GM18520 (cell line): ENCODE measurements around the gene C1QTNF1.
"Not testable (repeated sequence)": the region's sequence is repeated elsewhere in the genome, so short reads cannot be mapped to it uniquely, and the experiment has no call there.

Source experiments
- ATAC-seq: cut with Tn5 transposase; IDR thresholded peaks from one replicate; pipeline ENCODE4 v1.9.1; 2021; ENCODE audit not compliant: unreplicated experiment

Gene C1QTNF1

DNA sequence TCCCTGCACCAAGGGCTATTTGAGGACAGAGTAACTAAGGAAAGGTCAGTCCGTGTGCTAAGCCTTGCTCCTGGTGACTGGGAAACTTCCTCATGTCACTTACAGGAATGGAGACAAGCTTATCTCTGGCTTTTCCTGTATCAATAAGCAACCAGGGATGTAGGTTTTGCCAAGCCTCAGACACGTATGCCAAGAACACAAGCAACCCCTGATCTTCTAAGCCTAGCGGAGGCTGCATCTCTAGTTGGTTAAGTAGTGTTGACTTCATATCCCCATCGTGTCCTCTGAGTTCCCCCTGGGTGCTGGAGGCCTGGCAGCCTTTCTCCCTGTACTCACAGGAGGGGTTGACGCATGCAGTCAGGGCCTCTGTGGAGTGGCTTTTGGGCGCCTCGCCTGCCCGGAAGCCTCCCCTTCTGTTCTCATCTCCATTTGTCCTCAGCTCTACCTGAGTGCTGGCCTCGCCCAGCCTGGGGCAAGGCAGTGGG is 1.4 kb upstream of the C1QTNF1 start:
- no peak for ATAC-seq

DNA sequence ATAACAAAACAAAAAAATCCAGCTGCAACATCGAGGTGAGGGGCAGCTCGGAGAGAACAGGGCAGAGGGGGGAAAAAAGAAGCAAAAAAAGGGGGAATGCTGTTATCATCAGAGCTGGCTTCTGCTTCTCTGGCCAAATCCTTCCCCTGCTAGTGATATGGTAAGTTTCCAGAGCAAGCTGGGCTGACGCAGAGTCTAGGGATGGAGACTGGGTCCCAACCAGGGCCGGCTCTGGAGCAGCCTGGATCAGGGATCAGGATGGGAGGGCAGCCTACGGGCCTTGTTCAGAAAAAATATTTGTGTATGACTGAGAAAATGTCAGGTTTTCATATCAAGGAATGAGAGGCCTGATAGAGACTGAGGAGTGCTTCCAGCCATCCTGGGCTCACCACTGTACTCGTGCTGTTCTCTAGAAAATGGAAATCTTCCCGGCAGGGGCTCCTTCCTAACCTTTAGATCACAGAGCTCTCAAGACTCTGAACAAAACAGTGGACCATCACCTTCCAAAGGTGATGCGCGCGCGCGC is 726 bp upstream of the C1QTNF1 start:
- ATAC-seq, result no peak

DNA sequence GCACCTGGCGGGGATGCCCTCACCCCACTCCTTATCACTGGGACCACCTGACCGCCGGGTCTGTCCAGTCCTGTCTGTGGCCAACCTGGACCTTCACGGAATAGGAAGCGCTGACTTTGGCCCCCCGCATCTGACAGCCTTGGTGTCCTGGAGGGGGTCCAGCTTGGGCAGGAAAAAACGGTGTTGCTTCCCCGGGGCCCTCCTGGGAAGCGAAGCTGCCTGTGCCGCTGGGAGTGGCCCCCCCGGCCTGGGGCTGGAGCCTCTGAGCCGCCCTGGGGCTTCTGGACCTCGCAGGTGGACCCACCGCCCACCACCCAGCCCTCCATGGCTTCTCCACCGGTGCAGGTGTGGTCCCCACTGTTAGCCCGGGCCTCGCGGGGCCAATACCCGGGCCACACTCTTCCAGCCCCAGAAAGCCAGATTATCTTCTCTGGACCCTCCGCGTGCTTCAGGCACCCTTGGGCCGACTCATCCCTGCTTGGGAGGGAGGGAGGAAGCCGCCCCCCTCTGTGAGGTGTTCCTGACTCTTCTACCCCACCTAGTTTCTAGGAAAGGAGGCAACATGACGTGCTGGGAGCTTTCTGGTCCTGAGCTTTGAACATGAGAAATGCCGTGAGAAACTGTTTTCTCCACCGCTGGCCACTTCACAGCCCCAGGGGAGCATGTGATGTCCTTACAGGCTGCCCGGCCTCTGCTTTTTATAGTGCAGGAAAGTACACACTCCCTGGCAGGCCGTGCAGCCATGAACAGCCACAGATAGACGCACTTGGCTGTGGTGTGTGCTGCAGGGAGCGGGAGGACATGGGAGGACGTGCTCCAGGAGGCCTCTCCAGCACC is 1.1 kb downstream of the C1QTNF1 start:
- ATAC-seq, result no peak

DNA sequence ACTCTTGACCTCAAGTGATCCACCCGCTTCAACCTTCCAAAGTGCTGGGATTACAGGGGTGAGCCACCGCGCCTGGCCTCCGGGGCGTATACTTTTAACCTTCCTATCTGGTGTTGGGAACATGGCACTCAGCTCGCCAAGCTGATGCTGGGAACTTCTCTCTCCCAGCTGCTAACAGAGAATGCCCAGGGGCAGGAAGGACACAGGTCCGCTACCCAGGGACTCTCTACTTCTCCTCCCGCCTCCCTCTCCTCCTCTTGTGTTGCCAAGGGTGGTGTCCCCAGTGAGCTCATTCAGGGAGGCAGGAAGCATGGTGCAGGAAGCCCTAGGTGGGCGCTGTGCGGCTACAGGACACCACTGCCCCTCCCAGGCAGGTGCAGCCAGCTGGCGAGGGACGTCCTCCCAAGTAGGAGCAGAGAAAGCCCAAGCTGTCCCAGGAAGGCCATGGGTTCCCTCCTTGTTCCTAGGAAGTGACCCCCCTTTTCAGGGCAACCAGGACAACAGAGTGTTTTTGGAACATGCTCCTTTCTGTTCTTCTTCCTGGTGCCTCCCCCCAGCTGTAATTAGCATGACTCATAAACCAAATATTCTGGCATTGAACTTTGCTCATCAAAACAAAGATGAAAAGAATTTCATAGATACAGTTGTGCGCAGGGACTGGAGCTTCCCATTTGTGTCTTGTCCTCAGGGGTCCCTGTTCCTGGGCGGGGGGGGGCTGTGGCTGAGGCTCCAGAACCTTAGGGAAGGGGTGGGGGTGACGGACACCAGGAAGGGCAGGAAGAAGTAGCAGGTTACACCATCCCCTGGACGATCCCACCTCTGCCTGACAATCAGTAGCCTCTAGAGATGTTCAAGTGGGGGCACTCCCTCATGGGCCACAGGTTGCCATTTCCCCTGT is 2.7 kb downstream of the C1QTNF1 start:
- ATAC-seq, result no peak

DNA sequence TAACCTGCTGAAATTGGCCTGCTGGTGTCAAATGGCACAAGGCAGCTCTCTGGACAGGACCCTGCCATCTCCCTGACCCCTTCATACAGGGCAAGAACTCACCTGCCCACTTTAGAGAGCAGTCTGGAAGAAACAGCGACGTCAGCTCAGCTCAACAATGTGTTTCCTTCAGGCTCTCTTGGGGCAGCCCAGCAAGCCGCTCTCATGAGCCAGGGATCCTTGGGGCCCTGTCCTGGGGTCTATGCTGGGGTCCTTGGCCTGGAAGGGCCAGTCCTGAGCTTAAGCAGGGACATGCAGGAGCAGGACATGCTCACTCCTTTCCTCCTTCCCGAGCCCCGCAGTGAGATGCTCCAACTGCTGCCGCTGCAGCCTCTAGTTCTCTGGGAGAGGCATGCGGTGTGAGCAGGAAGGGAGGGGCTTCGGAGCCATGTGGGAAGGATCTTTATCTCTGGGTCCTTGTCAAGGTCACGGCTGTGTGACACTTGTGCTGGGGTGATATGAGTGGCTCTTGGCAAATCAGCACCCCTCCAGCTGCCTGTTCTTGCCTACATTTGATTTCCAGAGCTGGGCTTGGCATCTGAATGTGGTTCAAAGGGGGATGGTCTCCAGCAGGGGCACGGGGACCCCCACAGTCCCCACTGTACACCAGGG is 3.4 kb downstream of the C1QTNF1 start:
- ATAC-seq, result no peak

DNA sequence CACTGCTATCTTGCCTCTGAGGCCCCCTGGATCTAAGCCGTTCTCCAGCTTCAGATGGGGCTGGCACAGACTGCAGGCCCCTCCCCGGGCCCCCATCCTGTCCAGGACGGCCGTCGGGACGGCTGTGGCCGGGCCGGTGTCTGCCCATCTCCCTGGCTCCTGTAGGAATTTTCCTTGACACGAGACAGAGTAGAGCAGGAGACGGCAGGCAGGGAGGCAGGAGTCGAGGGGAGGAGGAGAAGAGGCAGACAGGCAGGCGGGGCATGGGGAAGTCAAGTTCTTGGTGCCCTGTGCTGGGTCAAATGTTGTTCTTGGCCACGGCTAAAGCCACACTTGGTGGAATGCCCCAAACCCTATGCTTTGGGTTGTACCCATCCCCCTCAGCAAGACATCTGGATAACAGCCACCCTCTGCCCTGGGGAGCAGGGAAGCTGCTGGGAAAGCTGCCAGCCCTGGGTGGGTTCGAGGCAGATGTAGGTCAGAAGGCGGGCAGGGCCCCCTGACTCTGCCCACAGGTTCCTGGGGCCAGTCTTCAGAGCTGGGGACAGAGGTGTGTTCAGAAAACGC is 4.0 kb downstream of the C1QTNF1 start:
- ATAC-seq, result no peak

DNA sequence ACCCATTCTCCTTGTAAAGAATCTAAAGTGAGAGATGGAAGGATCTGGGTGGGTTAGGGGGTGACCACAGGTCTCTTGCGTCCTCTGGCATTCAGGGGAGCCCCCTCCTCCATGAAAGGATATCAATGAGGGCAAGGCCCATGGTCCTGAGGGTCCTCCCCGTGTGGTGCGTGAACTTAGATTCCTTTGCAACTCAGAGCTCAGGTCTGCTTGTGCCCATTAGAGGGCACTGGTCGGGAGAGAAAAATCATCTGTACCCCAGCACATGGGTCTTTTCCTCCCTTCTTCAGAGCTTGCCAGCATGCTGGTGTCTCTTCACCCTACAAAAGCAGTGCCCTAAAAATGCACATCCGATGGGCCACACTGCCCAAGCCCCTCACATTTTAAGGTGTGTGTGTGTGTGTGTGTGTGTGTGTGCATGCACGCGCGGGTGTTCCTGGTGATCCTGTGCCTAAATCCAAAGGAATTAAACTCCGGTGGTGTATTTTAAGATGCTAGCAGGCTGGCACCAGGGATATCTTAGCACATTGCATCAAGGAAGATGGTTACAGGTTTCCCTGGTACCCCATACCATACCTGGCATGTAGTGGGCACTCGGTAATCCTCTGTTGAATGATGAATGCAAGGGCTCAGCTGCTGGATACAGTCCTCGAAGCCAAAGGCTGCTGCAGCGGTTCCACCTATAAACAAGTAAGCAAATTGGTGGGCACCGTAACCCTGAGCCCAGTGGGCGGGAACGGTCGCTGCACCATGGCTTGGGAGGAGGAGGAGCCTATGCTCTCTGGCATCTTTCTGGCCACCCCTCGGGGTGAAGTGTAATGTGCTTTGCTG is 4.7 kb downstream of the C1QTNF1 start:
- no peak for ATAC-seq

DNA sequence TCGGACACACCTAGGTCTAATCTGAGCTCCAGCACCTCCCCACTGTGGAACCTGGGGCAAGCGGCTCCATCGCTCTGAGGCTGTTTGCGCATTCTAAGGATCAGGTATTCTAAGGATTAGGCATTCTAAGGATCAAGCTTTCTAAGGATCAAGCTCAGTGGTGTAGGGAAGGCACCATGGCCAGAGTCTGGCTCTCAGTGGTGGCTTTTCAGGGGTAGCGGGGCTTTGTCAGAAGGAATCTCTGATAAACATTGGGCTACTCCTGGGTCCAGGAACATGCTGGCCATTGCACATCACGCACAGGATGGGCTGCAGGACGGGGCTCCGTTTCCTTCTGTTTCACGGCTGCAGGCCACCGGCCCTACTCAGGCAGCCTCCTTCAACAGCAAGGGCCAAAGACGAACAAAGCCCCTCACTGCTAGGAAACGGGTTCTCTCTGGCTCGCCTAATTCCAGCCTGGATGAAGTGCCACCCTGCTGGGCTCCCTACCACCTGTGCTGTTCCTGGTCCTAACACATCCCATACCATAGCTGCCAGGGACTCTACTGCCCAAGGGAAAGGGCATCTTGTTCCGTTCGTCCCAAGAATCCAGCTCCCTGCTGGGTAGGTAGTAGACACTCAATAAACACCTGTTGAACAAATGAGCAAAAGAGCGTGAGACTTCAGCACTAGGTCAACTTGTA is 5.5 kb downstream of the C1QTNF1 start:
- no peak for ATAC-seq

DNA sequence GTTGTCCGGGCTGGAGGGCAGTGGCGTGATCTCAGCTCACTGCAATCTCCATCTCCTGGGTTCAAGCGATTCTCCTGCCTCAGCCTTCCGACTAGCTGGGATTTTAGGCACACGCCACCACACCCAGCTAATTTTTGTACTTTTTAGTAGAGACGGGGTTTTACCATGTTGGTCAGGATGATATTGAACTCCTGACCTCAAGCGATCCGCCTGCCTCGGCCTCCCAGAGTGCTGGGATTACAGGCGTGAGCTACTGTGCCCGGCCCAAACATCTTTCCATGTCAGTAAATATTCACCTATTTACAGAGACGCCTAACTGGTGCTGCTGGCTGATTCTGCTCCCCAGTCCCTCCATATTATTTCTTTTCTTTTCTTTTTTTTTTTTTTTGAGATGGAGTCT is 6.7 kb downstream of the C1QTNF1 start:
- not testable (repeated sequence) for ATAC-seq

DNA sequence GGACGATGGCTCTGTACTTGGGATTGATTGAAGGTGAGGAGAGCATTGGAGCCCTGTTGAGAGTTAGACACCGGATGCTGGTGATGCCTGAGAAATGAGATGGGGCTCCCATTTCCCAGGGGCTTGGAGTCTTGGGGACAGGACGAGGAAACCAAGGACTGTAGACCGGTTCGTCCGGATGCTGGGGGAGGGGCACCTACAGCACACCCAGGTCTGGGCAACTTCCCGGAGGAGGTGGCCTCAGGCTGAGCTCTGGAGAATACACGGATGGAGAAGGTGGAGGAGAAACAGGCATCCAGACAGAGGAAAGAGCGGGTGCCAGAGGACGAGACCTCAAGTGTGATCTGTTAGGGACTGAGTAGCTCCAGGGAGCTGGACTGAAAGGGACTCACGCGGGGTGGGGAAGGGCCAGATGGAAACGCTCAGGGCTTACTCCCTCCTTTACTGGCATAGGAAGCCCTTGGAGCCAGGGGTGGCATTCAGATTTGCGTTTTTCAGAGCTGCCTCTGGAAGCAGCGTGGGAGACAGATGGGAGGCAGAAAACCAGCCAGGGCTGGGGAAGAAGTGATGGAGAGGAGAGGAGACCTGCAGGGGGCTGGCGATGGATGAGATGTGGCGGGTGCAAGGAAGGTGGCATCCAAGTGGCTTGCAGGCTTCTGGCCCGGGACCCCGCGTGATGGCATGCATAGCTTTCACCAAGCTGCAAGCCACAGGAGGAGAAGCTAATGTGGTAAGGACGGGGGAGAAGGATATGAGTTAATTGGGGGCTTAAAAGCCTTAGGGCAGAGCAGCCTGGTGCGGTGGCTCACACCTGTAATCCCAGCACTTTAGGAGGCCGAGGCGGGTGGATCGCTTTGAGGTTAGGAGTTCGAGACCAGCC is 8.3 kb downstream of the C1QTNF1 start:
- ATAC-seq, result no peak

DNA sequence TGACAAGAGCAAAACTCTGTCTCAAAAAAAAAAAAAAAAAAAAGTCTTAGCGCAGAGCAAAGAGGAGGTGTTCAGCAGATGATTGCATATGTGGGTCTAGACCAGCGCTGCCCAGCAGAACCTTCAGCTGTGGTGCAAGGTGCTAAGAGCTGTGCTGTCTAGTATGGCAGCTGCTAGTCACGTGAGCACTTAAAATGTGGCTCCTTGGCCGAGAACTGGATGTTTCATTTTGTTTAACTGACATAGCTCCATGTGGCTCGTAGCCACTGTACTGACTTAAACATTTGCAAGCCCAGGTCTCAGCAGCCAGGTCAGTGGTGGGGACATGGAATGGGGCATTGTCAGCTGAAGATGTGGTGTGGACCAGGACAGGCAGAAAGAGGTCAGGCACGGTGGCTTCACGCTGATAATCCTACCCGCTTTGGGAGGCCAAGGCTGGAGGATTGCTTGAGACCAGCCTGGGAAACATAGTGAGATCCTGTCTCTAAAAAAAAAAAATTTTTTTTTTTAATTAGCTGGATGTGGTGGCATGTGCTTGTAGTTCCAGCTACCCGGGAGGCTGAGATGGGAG is 9.2 kb downstream of the C1QTNF1 start:
- no peak for ATAC-seq

DNA sequence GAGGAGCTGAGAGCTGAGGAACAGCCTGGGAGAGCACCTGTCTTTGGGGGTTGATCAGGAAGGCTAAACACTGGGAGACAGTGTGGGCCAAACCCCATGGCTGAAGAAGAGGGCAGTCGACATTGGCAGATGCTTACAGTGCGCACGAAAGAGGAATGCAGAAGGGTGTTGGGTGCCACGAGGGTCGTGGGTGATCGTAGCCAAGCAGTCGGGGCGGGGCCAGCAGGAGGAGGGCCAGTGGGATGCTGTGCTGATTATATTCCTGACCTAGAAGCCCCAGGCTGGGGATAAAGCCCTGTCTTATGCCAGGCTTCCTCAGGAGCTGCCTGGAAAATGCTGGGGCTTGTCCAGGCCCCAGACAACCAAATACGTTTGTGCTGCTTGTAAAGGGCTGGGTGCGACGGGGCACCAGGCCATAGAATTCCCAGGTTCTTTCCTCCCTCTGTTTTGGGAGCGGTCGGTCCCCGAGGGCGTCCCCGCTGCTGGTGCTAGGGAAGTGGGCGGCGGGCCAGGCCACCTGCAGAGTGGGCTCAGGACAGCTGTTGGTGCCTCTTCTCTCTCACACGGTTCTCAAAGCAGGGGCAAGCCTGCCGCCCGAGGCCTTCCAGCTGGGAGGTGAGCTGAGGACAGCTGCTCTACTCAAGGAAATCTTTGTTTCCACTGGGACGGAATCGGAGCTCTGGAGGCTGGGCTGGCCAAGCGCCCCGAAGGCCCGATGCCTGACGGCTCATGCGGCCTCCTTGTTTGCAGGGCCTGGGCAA is 10.0 kb downstream of the C1QTNF1 start:
- no peak for ATAC-seq

DNA sequence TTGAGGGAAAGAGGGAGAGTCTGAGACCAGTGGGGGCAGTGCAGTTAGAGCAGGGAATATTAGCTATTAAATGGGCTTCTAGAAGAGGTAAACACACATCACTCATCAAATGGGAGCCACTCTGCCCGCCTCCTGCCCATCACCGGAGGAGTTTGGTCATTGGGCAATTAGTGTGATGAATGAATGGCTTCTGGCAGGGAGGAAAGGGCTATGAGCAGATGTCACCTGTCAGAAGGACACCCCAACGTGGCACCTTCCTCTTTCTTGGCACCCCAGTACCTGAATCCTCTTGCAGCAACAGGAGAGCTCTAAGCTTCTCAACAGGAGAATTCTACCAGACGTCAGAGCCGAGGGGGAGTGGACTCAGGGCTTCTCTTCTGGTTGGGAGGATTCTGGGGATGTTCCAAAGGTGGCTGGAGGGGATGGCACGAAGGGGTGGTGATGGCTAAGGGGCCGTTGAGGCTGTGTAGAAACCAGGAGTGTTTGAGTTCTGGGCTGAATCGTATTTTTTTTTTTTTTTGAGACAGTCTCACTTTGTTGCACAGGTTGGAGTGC is 11.0 kb downstream of the C1QTNF1 start:
- no peak for ATAC-seq

DNA sequence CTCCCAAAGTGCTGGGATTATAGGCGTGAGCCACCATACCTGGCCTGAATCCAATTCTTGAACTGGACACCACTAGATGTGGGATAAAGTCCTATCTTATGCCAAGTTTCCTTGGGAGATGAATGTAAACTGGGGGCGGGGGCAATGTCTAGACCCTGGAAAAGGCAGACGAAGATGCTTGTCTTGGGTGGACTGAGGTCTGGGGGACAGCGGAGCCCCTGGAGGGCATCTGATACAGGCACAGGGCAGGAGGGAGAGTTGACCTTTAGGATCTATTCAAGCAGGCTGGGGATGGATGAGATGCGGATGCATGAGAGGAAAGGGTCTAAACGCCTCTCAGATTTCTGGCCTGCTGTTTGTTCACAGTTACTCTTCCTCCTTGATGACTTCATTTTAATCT is 11.7 kb downstream of the C1QTNF1 start:
- no peak for ATAC-seq

DNA sequence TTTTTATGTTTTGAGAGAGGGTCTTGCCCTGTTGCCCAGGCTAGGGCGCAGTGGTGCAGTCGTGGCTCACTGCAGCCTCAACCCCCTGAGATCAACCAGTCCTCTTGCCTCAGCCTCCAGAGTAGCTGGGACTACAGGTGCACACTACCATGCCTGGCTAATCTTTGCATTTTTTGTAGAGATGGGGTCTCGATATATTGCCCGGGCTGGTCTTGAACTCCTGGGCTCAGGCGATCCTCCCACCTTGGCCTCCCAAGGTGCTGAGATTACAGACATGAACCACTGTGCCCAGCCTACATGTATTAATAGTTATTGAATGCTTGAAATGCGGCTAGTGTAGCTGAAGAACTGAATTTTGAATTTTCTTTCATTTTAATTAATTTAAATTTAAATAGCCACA is 12.2 kb downstream of the C1QTNF1 start:
- no peak for ATAC-seq

DNA sequence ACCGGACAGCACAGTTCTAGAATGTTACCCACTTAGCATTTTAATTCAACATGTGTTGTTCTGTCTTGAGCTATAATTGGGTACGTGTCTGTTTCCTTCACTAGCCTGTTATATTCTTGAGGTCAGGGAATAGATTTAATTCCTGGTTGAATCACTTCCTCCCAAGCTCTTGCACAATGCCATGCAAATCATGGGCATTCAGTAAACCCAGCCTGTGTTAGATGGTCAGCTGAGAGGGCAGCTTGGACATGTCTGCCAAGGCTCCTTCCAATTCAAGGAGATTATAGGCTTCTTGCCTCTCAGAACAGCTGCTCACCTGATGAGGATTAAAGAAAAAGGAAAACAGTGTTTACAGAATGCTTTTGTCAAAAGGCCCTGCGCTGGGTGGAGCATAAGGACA is 12.6 kb downstream of the C1QTNF1 start:
- no peak for ATAC-seq

DNA sequence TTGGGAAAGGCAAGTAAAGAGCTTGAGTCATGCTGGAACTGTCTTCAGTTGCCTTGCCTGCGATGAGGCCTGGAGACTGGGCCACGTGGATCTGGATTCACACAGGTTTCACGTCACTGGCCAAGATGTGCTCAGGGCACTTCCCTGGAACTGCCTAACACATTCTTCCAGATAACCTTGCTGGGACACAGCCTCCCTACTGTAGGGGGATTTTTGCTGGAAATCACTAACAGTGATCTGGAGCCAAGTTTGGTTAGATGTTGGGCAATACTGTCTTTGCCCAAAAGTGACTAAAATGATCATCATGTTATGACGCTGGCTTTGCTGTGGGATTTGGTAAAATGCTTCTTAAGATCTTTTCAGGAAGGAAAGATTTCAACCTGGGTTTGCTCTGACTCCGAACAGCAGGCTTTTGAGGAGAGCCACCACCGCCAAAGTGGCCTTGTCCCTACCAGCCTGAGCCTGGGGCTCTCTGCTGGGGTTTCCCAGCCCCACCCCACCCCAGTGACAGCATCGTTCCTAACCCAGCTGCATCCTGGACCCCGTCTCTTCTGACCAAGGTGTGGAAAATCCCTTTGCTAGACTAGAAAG is 14.7 kb downstream of the C1QTNF1 start:
- no peak for ATAC-seq
